PC-3 (cell line): ENCODE data around the gene SLC8A3. TPM values are rescaled to one million over a fixed set of nuclear protein-coding genes. Genes with fewer than 3 reads are reported as not detected.
A peak's percentile ranks its signal among the peaks of the same experiment; 100 is the strongest.

Experiments used
- ATAC-seq: fragments of 200-7000 bp; cut with Tn5 transposase; 2 replicates; pipeline ENCODE4 v1.9.1; 2020; ENCODE audit warnings: mild to moderate bottlenecking, moderate library complexity
- BruUV-seq: library from RNA; stranded (reverse); fragments of 400-500 nt; replicated peaks from 2 replicates; lab custom pipeline; 2021; lab: Mats Ljungman, UMichigan
- CTCF ChIA-PET: fragments of 300-600 bp; sonication (Branson Sonifier 250); formaldehyde crosslinking; loops from one replicate; lab custom pipeline; 2022; ENCODE audit warnings: antibody characterized with exemption; lab: Charles Lee
- POLR2A ChIA-PET: fragments of 300-600 bp; sonication (Branson Sonifier 250); formaldehyde crosslinking; loops from one replicate; lab custom pipeline; 2022; ENCODE audit warnings: antibody characterized with exemption; ENCODE audit not compliant: unreplicated experiment; lab: Charles Lee
- DNase-seq: peaks from one replicate; pipeline ENCODE4 v3.0.0-alpha.2; 2015
- H2AFZ ChIP-seq: fragments of 300-600 bp; sonication (generic); 2 replicates; pipeline ENCODE4 v1.6.0; 2016; ENCODE audit warnings: antibody characterized with exemption, low read length
- H3F3A ChIP-seq: fragments of 300-600 bp; sonication (generic); one replicate; pipeline ENCODE4 v1.6.0; 2017; ENCODE audit warnings: antibody characterized with exemption, low read length, control low read depth, mild to moderate bottlenecking; ENCODE audit not compliant: unreplicated experiment
- H3K27ac ChIP-seq: fragments of 300-600 bp; sonication (generic); 2 replicates; pipeline ENCODE4 v1.5.1; 2016; ENCODE audit warnings: mild to moderate bottlenecking, low read length
- H3K27me3 ChIP-seq: fragments of 300-600 bp; sonication (generic); 2 replicates; pipeline ENCODE4 v1.6.1; 2016; ENCODE audit warnings: low read length, mixed read lengths
- H3K36me3 ChIP-seq: fragments of 300-600 bp; sonication (generic); 2 replicates; pipeline ENCODE4 v1.6.1; 2016; ENCODE audit warnings: low read depth, mixed run types, low read length, mixed read lengths
- H3K4me1 ChIP-seq: fragments of 300-600 bp; sonication (generic); 2 replicates; pipeline ENCODE4 v1.5.1; 2016; ENCODE audit warnings: low read length; ENCODE audit not compliant: insufficient read depth
- H3K4me2 ChIP-seq: fragments of 300-600 bp; sonication (generic); 2 replicates; pipeline ENCODE4 v1.6.0; 2016; ENCODE audit warnings: low read length
- H3K4me3 ChIP-seq: fragments of 300-600 bp; sonication (generic); 2 replicates; pipeline ENCODE4 v1.5.1; 2016; ENCODE audit warnings: mild to moderate bottlenecking, low read length, mixed read lengths
- H3K79me2 ChIP-seq: fragments of 300-600 bp; sonication (generic); 2 replicates; pipeline ENCODE4 v1.6.1; 2017; ENCODE audit warnings: low read length, mixed read lengths
- H3K9ac ChIP-seq: fragments of 300-600 bp; sonication (generic); 2 replicates; pipeline ENCODE4 v1.6.0; 2016; ENCODE audit warnings: mild to moderate bottlenecking, low read length
- H3K9me2 ChIP-seq: fragments of 300-600 bp; sonication (generic); replicated peaks from 2 replicates; pipeline ENCODE4 v1.6.1; 2016; ENCODE audit warnings: mixed run types, low read length, mixed read lengths
- H3K9me3 ChIP-seq: fragments of 300-600 bp; sonication (generic); 2 replicates; pipeline ENCODE4 v1.6.1; 2016; ENCODE audit warnings: low read length, mixed read lengths
- H4K20me1 ChIP-seq: fragments of 300-600 bp; sonication (generic); 2 replicates; pipeline ENCODE4 v1.6.1; 2016; ENCODE audit warnings: low read length, mixed read lengths
- CTCF ChIP-seq: fragments of 300-600 bp; sonication (generic); conservative IDR thresholded peaks from 2 replicates; pipeline ENCODE4 v1.5.1; 2017; ENCODE audit warnings: antibody characterized with exemption, low read depth, mild to moderate bottlenecking, low read length
- EZH2 ChIP-seq: fragments of 300-600 bp; sonication (generic); IDR thresholded peaks from one replicate; pipeline ENCODE4 v1.6.1; 2017; ENCODE audit warnings: antibody characterized with exemption, mild to moderate bottlenecking, low read length; ENCODE audit not compliant: unreplicated experiment
- EZH2phosphoT487 ChIP-seq: fragments of 300-600 bp; sonication (generic); IDR thresholded peaks from 2 replicates; pipeline ENCODE4 v1.6.1; 2018; ENCODE audit warnings: mild to moderate bottlenecking, antibody characterized with exemption, low read length, borderline replicate concordance
- intact Hi-C: fragments of 100-400 bp; cut with micrococcal nuclease; formaldehyde crosslinking; loops from 2 replicates; pipeline ENCODE4 v1.9.0; 2023
- total RNA-seq: library from RNA; depleted of rRNA; stranded (reverse); fragments of >200 nt; gene quantifications from 2 replicates; pipeline ENCODE4 v1.2.3, GENCODE V29; 2014

The SLC8A3 gene
- total RNA-seq, 1 experiment from 2014 or later, result not detected

GRCh38 chr14:70014406-70015095 is 174.2 kb downstream of the SLC8A3 start:
- POLR2A ChIA-PET, result no interaction called here
- DNase-seq, result no peak
- no peaks in the 10 kb centered on the region for H3K36me3 ChIP-seq
- no peaks in the 10 kb centered on the region for H4K20me1 ChIP-seq
- no peaks in the 10 kb centered on the region for H3K9me2 ChIP-seq
- H2AFZ ChIP-seq, result no peak overlapping the region
- H3K4me1 ChIP-seq, result no peaks in the 10 kb centered on the region
- no peak overlapping the region for H3K27ac ChIP-seq
- ATAC-seq, result no peak
- no peak overlapping the region for H3K4me2 ChIP-seq
- no peaks in the 10 kb centered on the region for H3F3A ChIP-seq
- no peak for TF ChIP-seq EZH2phosphoT487
- TF ChIP-seq EZH2, result no peak
- no peak for TF ChIP-seq CTCF
- BruUV-seq, result no TSS peak
- peaks cover 95% of the 10 kb centered on the region for H3K27me3 ChIP-seq
- H3K9ac ChIP-seq, result no peak overlapping the region
- no peaks in the 10 kb centered on the region for H3K79me2 ChIP-seq
- CTCF ChIA-PET, result no interaction called here
- H3K4me3 ChIP-seq, result no peak overlapping the region
- no peaks in the 10 kb centered on the region for H3K9me3 ChIP-seq
- intact Hi-C loops, result no loop called here

- H3K4me1 ChIP-seq, result no peaks in the 10 kb centered on the region
- TF ChIP-seq CTCF (peak; percentile 84), EZH2 (no peak), EZH2phosphoT487 (no peak)
- no peaks in the 10 kb centered on the region for H3K9me3 ChIP-seq
- ATAC-seq, result peak; percentile 34; the same call in 1 of the 2 replicates
- peaks cover 88% of the 10 kb centered on the region for H3K27me3 ChIP-seq
- no peak overlapping the region for H3K4me3 ChIP-seq
- H3K4me2 ChIP-seq, result no peak overlapping the region
- no peaks in the 10 kb centered on the region for H4K20me1 ChIP-seq
- H2AFZ ChIP-seq, result no peak overlapping the region
- intact Hi-C loops, result no loop called here
- H3K36me3 ChIP-seq, result no peaks in the 10 kb centered on the region
- no peaks in the 10 kb centered on the region for H3K79me2 ChIP-seq
- no TSS peak for BruUV-seq
- no peaks in the 10 kb centered on the region for H3K9me2 ChIP-seq
- DNase-seq, result peak; percentile 49
- POLR2A ChIA-PET, result no interaction called here
- H3F3A ChIP-seq, result no peaks in the 10 kb centered on the region
- no peak overlapping the region for H3K9ac ChIP-seq
- CTCF ChIA-PET, result no interaction called here
- no peak overlapping the region for H3K27ac ChIP-seq
These were observed 175.4 kb downstream of the SLC8A3 start for GRCh38 chr14:70013271-70013873.

- intact Hi-C loops, result no loop called here
- H3K9me3 ChIP-seq, result no peaks in the 10 kb centered on the region
- POLR2A ChIA-PET, result no interaction called here
- no TSS peak for BruUV-seq
- H3K36me3 ChIP-seq, result no peaks in the 10 kb centered on the region
- ATAC-seq (no peak), DNase-seq (no peak)
- no peaks in the 10 kb centered on the region for H3K9me2 ChIP-seq
- CTCF ChIA-PET, result no interaction called here
- no peaks in the 10 kb centered on the region for H3K79me2 ChIP-seq
- no peak overlapping the region for H3K27ac ChIP-seq
- H3F3A ChIP-seq, result no peaks in the 10 kb centered on the region
- H3K27me3 ChIP-seq, result peaks cover 82% of the 10 kb centered on the region
- H3K4me3 ChIP-seq, result no peak overlapping the region
- H3K4me1 ChIP-seq, result no peaks in the 10 kb centered on the region
- no peak for TF ChIP-seq CTCF
- no peak for TF ChIP-seq EZH2
- TF ChIP-seq EZH2phosphoT487, result no peak
- H3K4me2 ChIP-seq, result no peak overlapping the region
- H4K20me1 ChIP-seq, result no peaks in the 10 kb centered on the region
- H2AFZ ChIP-seq, result no peak overlapping the region
- H3K9ac ChIP-seq, result no peak overlapping the region
These were observed 177.0 kb downstream of the SLC8A3 start for GRCh38 chr14:70011708-70012107.
